Measurements from ENCODE around the gene ATOSB. TPM values are rescaled to one million over a fixed set of nuclear protein-coding genes. Genes with fewer than 3 reads are reported as not detected.

The ATOSB gene
- total RNA-seq, 1 experiment from 2014 or later: 7.4 TPM

GRCh38 chr9:35060548-35061207, 55.0 kb downstream of the ATOSB start:
- in situ Hi-C loops (cut with HindIII; ENCODE audit: low sequenced_read_pairs): no loop called here
- no peak for DNase-seq (ENCODE audit: low spot score)

- no peak for DNase-seq (ENCODE audit: low spot score)
- in situ Hi-C loops (cut with HindIII; ENCODE audit: low sequenced_read_pairs): no loop called here
Measured at GRCh38 chr9:35059438-35059837, 56.2 kb downstream of the ATOSB start.

- DNase-seq (ENCODE audit: low spot score): no peak
- in situ Hi-C loops (cut with HindIII; ENCODE audit: low sequenced_read_pairs): no loop called here
Measured at GRCh38 chr9:35057271-35057620, 58.4 kb downstream of the ATOSB start.

GRCh38 chr9:35056571-35057270, 58.9 kb downstream of the ATOSB start:
- DNase-seq (ENCODE audit: low spot score): no peak
- in situ Hi-C loops (cut with HindIII; ENCODE audit: low sequenced_read_pairs): no loop called here

- in situ Hi-C loops (cut with HindIII; ENCODE audit: low sequenced_read_pairs): no loop called here
- no peak for DNase-seq (ENCODE audit: low spot score)
Measured at GRCh38 chr9:35054871-35055644, 60.6 kb downstream of the ATOSB start.

- in situ Hi-C loops (cut with HindIII; ENCODE audit: low sequenced_read_pairs): no loop called here
- DNase-seq (ENCODE audit: low spot score): no peak
Measured at GRCh38 chr9:35054185-35054835, 61.4 kb downstream of the ATOSB start.

Other genes starting within 250 kb of the ATOSB start
- gene PHF24, start 157.6 kb downstream of the ATOSB start, total RNA-seq (2014; rRNA removed; shearing (Covaris generic)): not detected in 2 replicates
- 21.1 and 24.2 TPM in 2 replicates for gene DNAJB5, start 126.1 kb downstream of the ATOSB start, total RNA-seq (2014; rRNA removed; shearing (Covaris generic))
- gene VCP, start 43.2 kb downstream of the ATOSB start, total RNA-seq (2014; rRNA removed; shearing (Covaris generic)): 295 and 352 TPM in 2 replicates
- 50.2 and 53.4 TPM in 2 replicates for gene FANCG, start 35.9 kb downstream of the ATOSB start, total RNA-seq (2014; rRNA removed; shearing (Covaris generic))
- 19.0 and 21.6 TPM in 2 replicates for gene PIGO, start 19.3 kb downstream of the ATOSB start, total RNA-seq (2014; rRNA removed; shearing (Covaris generic))
- gene STOML2, start 12.7 kb downstream of the ATOSB start, total RNA-seq (2014; rRNA removed; shearing (Covaris generic)): 379 and 450 TPM in 2 replicates
- 8.7 and 10.3 TPM in 2 replicates for gene UNC13B, start 46.1 kb upstream of the ATOSB start, total RNA-seq (2014; rRNA removed; shearing (Covaris generic))

All from G401 (cell line).